Subcutaneous adipose tissue (tissue), 4 donors: ENCODE measurements around the gene FGF19. TPM values are rescaled to one million over a fixed set of nuclear protein-coding genes. Genes with fewer than 3 reads are reported as not detected.

ENCODE experiments used
- total RNA-seq, 4 donors: library from RNA; depleted of rRNA; stranded (reverse); fragments of >200 nt; gene quantifications; one replicate each; pipeline ENCODE4 v1.1.0, GENCODE V29; 2016
- TF ChIP-seq, protein P1 (sequence below): fragments of 450-650 bp; IDR thresholded peaks from one replicate; pipeline ENCODE4 v1.5.1; 2016; ENCODE audit warnings: low read depth, mild to moderate bottlenecking, control low read depth, antibody characterized with exemption, moderate library complexity

The FGF19 gene
- total RNA-seq, 4 donors from 2014 or later, result not detected

DNA sequence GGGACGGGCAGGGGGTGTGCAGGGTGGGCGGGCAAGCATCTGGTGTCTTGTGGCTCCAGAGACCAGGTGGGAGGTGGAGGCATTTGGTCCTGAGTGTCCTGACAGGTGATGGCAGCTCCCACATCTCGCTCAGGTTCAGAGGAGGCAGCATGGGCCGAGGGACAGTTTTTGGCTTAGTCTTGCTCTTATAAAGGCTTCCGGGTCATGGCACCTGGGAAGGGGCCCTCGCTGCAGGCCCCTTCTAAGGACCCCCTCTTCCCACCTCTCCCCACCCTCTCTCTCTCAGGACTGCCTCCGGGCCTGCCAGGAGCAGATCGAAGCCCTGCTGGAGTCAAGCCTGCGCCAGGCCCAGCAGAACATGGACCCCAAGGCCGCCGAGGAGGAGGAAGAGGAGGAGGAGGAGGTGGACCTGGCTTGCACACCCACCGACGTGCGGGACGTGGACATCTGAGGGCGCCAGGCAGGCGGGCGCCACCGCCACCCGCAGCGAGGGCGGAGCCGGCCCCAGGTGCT, 52.9 kb downstream of the FGF19 start:
- TF ChIP-seq, protein P1, sequence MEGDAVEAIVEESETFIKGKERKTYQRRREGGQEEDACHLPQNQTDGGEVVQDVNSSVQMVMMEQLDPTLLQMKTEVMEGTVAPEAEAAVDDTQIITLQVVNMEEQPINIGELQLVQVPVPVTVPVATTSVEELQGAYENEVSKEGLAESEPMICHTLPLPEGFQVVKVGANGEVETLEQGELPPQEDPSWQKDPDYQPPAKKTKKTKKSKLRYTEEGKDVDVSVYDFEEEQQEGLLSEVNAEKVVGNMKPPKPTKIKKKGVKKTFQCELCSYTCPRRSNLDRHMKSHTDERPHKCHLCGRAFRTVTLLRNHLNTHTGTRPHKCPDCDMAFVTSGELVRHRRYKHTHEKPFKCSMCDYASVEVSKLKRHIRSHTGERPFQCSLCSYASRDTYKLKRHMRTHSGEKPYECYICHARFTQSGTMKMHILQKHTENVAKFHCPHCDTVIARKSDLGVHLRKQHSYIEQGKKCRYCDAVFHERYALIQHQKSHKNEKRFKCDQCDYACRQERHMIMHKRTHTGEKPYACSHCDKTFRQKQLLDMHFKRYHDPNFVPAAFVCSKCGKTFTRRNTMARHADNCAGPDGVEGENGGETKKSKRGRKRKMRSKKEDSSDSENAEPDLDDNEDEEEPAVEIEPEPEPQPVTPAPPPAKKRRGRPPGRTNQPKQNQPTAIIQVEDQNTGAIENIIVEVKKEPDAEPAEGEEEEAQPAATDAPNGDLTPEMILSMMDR, result no peak

DNA sequence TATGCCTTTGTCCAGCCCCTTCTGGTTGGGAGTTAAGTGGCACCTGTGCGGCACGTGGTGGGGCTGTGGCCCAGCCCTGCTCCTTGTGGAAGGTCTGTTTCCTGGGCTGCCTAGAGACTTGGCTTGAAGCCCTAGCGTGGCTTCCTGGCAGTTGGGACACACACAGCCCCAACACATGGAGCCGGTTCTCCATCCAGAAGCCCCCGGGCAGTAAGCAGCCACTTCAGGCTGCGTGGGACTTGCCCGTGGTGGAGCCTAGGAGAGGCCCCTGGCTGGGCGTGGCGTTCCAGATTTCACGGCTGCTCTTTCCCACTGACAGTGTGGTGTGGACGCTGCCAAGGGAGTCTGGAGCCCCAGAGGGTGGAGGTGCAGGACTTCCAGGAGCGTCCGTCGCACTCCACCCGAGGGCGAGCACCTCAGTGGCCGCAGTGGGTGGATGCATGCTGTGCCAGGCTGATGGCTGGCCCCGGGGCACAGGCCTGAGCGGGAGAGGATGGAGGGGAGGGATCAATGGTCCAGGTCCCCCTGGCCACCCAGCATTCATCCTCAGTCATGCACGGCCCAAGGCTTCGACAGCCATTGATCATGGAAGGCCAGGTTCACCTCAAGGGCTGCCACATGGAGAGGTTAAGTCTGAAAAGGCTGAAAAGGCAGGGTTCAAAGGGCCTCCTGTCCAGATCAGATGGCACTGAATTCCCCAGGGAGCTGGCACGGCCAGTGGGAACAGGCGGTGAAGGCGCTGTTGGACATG, 53.6 kb downstream of the FGF19 start:
- TF ChIP-seq, protein P1, result no peak

DNA sequence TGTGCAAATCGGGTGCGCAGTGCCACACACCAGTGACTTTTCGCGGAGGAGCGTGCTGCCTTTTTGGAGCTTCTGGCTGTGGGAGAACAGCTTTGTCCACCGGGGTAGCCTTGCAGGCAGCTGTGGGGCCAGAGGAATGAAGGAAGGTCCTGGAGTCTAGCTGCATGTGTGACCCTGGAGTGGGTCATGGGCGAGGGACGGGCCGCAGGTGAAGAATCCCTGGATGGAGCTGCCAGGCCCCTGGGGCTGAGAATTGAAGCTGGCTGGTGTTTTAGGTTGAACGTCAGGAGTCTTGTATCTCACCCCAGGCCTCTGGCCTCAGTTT, 54.3 kb downstream of the FGF19 start:
- TF ChIP-seq, protein P1, result no peak

- TF ChIP-seq, protein P1, result no peak
Measured at GRCh38 chr11:69648679-69649575, 54.9 kb downstream of the FGF19 start.

Other genes starting within 250 kb of the FGF19 start
- not detected for gene LINC01488, start 222.4 kb downstream of the FGF19 start, total RNA-seq
- 100 to 1,000 TPM in 3 of 4 donors, 10 to 100 TPM in 1; 90.1 to 451 (median 213) TPM for gene CCND1, start 62.9 kb downstream of the FGF19 start, total RNA-seq
- 10 to 100 TPM; 13.3 to 35.2 (median 22.8) TPM for gene LTO1, start 28.7 kb downstream of the FGF19 start, total RNA-seq
- gene FGF4, start 71.3 kb upstream of the FGF19 start, total RNA-seq, result not detected
- gene FGF3, start 115.4 kb upstream of the FGF19 start, total RNA-seq, result not detected